D721Med (cell line): Measurements from ENCODE around the gene MPRIP.

Experiments
- DNase-seq: peaks from one replicate; pipeline ENCODE4 v3.0.0; 2011; ENCODE audit warnings: low spot score; ENCODE audit not compliant: insufficient read length
- FAIRE-seq: peaks from 2 replicates; lab custom pipeline; 2011; peaks lifted over from hg19 to GRCh38; lab: Jason Lieb, UNC
- TF ChIP-seq, protein P1 (sequence below): IDR thresholded peaks from 2 replicates; pipeline ENCODE4 v1.5.1; 2012; ENCODE audit warnings: mild to moderate bottlenecking, control low read depth; ENCODE audit not compliant: insufficient read depth; ENCODE audit errors: missing control alignments

MPRIP gene

DNA sequence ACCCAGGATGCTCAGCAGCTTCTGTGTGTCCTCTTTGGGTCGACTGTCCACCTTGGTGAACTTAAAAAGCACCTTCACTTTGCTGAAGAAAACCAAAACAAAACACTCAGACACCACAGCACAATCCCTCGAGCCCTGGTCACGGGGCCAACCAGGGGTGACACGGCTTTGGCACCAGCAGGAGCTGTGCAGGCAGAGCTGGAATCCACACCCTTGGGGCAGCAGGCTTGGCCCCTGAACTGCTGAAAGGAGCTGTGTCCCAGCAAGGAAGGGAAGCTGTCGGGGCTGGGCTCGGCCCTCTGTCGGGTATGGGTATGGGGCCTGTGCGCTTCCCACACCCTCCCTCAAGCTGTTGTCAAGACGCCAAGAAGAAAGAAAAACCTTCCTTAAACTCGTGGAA, 171.5 kb downstream of the MPRIP start:
- FAIRE-seq (no peak), DNase-seq (no peak)
- TF ChIP-seq, protein P1, sequence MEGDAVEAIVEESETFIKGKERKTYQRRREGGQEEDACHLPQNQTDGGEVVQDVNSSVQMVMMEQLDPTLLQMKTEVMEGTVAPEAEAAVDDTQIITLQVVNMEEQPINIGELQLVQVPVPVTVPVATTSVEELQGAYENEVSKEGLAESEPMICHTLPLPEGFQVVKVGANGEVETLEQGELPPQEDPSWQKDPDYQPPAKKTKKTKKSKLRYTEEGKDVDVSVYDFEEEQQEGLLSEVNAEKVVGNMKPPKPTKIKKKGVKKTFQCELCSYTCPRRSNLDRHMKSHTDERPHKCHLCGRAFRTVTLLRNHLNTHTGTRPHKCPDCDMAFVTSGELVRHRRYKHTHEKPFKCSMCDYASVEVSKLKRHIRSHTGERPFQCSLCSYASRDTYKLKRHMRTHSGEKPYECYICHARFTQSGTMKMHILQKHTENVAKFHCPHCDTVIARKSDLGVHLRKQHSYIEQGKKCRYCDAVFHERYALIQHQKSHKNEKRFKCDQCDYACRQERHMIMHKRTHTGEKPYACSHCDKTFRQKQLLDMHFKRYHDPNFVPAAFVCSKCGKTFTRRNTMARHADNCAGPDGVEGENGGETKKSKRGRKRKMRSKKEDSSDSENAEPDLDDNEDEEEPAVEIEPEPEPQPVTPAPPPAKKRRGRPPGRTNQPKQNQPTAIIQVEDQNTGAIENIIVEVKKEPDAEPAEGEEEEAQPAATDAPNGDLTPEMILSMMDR, result no peak

DNA sequence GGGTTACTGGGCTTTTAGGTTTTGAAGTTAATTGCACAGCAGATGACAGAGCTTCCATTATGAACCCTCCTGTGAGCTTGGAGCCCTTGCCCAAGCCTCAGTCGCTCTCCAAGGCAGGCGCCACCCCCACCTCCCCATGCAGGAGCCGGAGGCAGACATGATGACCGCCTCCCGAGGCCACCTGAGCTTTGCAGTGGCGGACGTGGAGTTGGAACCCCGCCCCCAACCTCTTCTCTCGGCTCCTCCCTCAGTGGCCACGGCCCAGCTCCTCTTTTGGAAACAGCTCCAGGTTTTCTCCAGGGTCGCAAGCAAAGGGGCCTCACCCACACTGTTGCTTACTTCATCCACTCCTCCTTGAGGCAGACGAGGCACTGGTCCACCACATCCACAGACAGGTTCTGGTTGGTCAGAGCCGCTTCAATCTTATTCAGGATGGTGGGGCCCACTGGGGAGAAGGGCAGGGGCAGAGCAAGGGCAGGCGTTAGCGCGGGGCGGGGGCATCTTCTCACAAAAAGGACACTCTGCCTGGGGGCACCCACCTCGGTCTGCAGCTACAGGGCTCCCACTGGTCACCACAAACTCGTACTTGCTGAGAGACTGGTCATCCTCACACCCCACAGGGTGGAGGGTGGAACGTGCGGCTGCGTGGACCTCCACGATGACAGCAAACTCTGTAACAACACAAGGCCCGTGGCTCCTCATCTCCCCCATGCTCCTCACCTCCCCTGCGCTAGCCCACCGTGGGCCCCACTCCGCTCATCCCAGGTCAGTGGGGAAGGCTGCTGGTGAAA, 172.6 kb downstream of the MPRIP start:
- TF ChIP-seq, protein P1, result no peak
- DNase-seq, result no peak
- FAIRE-seq, result no peak

DNA sequence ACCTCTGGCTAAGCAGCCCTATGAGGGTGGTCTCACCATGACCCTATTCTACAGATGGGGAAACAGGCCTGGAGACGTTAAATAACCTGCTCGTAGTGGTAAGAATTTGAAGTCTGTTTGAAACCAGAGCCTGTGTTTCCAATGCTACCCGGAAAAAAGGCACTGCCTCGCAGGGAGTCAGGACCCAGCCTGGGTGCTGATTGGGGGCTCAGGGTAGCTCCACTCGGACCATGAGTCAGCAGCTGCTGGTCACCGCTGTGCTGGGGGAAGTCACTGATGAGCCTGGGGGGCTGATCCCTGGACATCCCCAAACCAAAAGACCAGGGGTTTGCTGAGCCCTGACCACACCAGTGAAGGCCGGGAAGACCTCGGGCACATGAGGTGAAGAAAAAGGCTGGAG, 173.3 kb downstream of the MPRIP start:
- FAIRE-seq (no peak), DNase-seq (no peak)
- TF ChIP-seq, protein P1, result no peak

DNA sequence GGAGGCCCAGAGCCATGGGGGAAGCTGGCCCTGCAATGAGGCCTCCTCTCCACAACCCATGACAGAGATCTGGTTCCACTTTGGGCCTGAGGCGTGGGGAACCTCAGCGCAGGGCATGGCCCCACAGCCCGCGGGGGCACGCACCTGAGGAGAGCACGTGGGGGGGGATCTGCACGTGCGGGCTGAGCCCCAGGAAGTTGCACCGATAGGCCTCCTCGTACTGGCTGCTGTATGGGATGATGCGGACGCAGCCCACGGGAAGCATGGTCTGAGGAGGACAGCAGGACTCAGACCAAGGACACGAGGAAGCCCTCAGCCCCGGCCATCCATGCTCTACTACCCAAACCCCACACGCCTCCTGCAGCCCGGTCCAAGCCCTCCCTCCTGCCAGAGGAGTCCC, 174.0 kb downstream of the MPRIP start:
- no peak for DNase-seq
- TF ChIP-seq, protein P1, result no peak
- FAIRE-seq, result no peak

DNA sequence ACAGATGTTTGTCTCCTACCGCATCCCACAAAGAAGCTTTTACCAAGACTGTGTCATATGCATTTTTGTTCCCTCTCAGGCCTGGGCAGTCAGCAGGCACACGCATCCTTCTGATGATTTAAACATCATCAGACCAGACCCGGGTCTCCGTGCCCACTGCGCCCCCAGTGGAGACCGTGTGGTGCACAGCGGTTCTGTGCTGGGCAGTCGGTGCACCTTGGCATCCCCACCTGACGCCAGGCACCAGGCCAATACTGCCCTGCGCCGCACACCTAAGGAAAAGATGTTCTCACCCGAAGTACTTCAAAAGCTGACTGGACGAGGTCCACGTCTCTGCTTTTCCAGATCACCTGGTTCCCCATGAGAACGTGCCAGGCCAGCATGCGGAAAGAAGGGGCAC, 174.5 kb downstream of the MPRIP start:
- TF ChIP-seq, protein P1, result no peak
- DNase-seq, result no peak
- FAIRE-seq, result no peak

DNA sequence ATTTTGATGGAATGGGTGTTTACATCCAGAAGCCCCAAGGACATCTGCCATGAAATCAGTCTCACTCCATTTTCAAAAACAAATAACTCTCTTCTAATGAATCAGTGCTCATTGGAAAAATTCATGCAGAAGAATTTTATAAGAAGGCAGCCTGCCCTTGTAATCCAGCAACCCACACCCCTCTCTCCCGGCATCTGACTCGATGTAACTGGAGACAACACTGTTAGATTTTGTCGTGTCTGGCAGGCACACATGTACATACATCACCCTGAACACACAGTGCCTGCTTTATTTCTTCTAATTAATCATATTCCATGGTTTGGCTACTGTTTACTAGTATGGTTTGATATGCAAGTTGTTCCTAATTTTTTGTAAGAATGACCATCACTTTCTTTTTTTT, 175.7 kb downstream of the MPRIP start:
- TF ChIP-seq, protein P1, result no peak
- no peak for FAIRE-seq
- no peak for DNase-seq

DNA sequence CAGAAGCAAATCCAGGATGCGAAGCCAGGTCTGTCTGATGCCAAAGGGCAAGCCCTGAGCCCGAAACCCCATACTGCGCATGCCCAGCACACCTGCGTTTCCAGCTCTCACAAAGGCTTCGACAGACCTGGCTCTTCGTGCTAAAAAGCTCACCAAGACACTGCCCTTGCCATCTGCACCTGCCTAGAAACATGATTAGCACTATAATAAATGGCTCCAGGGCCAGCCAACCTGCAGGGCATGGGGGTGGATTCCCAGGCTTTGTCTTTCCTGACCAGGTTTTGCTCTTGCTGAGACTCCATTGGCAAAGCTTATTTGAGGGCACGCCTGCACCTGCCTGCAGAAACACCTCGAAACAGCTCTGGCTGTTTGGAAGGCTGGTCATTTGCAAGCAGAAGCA, 178.3 kb downstream of the MPRIP start:
- TF ChIP-seq, protein P1, result no peak
- no peak for FAIRE-seq
- no peak for DNase-seq
